Activated T-cell treated with anti-CD3 and anti-CD28 coated beads, Interleukin-2, amount 50 U/mL, for 24 hours (primary cell): ENCODE results near the gene KDM5A.

ENCODE experiments used
- DNase-seq: peaks from one replicate; pipeline ENCODE4 v3.0.0-alpha.2; 2020
- H3K27ac Mint-ChIP-seq: 2 replicates; pipeline ENCODE4 v1.8.0; 2020; ENCODE audit warnings: mild to moderate bottlenecking, mixed read lengths
- H3K27me3 Mint-ChIP-seq: 2 replicates; pipeline ENCODE4 v1.8.0; 2020; ENCODE audit warnings: mixed read lengths
- H3K36me3 Mint-ChIP-seq: 2 replicates; pipeline ENCODE4 v1.8.0; 2020; ENCODE audit warnings: low read depth, mixed read lengths
- H3K4me1 Mint-ChIP-seq: 2 replicates; pipeline ENCODE4 v1.8.0; 2020; ENCODE audit warnings: low read depth, mixed read lengths
- H3K4me3 Mint-ChIP-seq: 2 replicates; pipeline ENCODE4 v1.8.0; 2020; ENCODE audit warnings: mild to moderate bottlenecking, moderate library complexity, mixed read lengths
- H3K9me3 Mint-ChIP-seq: 2 replicates; pipeline ENCODE4 v1.8.0; 2020; ENCODE audit warnings: mixed read lengths

The KDM5A gene

DNA sequence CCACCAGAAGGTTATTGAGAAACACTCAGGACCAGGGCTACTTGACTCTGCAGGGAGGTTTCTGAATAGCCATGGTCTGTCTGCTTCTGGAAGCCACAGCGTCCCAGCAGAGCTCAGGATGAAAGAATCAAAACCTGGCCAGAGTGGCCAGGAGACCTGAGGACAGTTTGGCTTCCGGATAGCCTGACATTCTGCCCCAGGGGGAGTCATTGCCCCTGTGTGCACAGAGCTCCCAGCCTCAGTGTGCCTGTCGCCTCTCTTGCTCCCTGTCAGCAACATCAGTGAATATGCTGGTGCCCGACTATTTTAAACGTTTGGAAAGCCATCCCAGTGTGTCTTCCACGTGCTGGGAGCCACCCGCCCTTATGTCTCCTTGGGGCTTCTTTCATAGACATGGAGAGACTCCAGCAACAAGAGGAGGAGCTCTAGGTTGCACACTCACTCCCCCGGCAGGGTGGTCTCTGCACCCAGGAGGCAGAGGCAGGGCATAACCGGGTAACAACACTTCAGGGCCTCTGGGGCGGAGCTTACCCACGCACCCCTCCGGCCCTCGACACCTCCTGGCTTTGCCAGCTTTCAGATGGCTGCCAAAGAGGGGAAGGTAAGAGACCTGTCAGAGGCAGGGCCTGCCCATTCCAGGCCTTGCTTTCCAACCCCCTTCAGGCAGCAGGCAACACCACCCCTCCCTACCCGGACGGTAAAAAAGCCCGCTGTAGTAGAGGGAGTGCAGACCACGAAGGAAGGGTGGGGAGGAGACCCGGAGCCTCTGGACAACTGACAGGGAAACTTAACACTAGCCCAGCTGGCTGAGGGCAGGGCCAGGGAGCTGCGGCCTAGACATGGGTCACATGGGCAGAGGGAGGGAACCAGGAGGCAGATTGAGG lies 156.1 kb downstream of the KDM5A start:
- Mint-ChIP-seq H3K27ac (no peak overlapping the region), H3K9me3 (peaks cover 11% of the 10 kb centered on the region), H3K27me3 (peaks cover 2% of the 10 kb centered on the region), H3K36me3 (no peaks in the 10 kb centered on the region), H3K4me1 (no peaks in the 10 kb centered on the region), H3K4me3 (no peak overlapping the region)
- no peak for DNase-seq

DNA sequence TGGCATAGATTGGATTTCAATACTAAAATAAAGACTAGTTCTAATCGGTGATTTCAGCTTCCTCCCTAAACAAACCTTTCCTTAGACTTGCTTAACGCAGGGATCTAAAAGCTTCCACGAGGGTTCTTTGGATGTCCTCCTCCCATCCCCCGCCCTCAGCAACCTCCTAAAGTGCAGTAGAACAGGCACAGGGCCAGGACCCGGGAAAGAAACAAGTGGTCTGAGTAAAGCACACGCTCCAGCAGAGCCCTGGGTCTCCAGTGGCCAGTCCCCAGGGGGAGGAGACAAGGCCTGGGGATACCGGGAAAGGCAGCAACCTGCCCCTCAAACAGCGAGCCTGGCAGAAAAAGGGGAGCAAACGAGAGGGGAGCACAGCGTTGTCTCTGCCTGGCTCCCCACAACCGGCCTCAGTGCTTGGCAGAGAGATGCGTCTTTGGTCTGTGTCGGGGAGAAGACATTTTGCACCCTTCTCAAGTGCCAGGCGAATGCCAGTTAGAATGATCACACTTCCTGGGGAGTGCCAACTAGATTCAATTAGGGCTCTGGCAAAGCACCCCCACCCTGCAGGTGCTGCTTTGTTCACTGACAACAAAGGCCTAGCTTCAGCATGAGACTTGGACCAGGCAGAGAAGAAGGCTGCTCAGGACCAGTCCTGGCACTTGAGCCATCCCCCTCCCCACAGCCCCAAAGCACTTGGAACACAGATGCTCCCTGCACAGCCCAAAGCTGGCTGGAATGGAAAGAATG lies 158.0 kb downstream of the KDM5A start:
- H3K9me3 Mint-ChIP-seq = peaks cover 7% of the 10 kb centered on the region
- no peaks in the 10 kb centered on the region for H3K4me1 Mint-ChIP-seq
- H3K27ac Mint-ChIP-seq = no peak overlapping the region
- H3K36me3 Mint-ChIP-seq = no peaks in the 10 kb centered on the region
- no peak for DNase-seq
- H3K27me3 Mint-ChIP-seq = no peaks in the 10 kb centered on the region
- no peak overlapping the region for H3K4me3 Mint-ChIP-seq
